Stimulated activated CD8-positive, alpha-beta memory T cell treated with anti-CD3 and anti-CD28 coated beads, Interleukin-7, amount 100 ng/mL, for 48 hours (primary cell): ENCODE data around the gene MIER3.

Experiments
- DNase-seq, 2 donors: peaks; one replicate each; pipeline ENCODE4 v3.0.0-alpha.2; 2020; ENCODE audit warnings: low read depth in 1 of 2; ENCODE audit errors: extremely low read depth in 1 of 2

The MIER3 gene

GRCh38 chr5:56962286-56962685 lies 10.4 kb upstream of the MIER3 start:
- no peak for DNase-seq

DNA sequence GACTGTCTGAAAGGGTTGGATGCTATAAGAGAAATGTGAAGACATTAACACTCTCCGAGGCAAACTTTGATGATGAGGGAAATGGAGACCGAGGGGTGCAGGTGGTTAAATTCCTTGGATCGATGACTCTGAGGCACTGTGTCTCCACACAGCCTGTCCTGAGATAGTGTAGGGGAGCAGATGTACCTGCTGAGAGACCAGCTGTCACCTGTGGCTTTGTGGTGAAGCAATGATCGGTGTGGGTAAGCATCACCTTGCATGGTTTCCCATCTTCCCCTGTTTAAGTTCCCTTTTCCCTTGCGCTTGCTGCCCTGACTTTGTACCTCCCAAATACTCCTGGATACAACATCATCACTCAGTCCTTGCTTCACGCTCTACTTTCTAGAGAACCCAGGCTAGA lies 9.8 kb upstream of the MIER3 start:
- DNase-seq: no peak

- no peak for DNase-seq
Measured at GRCh38 chr5:56959326-56959725, 7.4 kb upstream of the MIER3 start.

- DNase-seq: no peak
Measured at GRCh38 chr5:56958595-56958994, 6.7 kb upstream of the MIER3 start.

DNA sequence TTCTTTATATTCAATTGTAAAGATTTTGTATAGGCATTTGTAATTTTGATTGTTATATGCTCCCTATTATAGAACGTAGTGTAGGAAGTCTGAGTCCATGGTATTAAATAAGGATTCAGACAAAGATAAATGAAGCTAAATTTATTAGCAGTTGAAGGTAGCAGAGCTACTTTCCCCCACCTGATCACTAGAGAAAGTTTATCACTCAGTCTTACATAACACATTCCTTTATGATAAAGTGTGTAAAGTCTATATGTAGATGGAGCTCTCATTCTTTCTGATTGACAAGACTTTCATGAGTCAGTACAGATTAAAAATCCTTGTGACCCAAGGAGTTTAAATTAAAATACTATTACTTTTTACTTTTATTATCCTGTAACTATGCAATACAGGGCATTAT lies 2.3 kb upstream of the MIER3 start:
- no peak for DNase-seq

DNA sequence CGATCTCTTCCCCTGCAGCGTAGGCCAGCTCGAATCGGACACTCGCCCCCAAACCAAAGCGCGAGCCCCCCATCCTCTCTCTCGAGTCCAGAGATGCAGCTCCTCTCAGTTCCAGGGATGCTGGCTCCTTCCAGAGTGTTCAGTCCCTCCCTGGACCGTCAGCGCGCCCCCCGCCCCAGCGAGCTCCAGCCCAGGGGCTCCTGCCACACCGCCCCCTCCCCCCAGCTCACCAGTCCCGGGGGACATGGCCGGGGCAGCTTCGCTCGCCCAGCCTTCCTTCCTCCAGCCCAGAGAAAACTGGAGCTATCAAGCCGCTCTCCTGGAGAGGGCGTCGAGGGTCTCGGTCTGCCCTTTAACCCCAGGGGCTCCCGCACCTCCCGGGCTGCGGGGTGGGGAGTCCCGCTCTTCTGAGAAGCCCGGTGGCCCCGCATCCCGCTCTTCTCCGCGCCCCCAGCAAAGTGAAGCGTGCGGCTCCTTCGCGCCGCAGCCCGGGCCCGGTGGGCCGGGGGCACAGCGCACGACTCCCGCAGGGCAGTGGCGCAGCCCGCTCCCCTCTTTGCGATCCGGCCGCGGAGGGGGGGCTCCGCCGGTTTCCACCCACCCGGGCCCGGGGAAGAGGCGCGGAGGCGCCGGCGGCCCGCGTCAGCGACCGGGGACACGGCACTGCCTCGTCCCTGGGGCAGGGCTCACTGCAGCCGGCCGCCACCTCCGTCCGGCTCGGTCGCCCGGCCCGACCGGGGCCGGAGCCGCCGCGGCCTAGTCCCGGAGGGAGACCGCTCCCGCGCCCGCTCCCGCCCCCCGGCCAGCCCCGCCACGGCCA lies 587 bp downstream of the MIER3 start:
- no peak for DNase-seq

DNA sequence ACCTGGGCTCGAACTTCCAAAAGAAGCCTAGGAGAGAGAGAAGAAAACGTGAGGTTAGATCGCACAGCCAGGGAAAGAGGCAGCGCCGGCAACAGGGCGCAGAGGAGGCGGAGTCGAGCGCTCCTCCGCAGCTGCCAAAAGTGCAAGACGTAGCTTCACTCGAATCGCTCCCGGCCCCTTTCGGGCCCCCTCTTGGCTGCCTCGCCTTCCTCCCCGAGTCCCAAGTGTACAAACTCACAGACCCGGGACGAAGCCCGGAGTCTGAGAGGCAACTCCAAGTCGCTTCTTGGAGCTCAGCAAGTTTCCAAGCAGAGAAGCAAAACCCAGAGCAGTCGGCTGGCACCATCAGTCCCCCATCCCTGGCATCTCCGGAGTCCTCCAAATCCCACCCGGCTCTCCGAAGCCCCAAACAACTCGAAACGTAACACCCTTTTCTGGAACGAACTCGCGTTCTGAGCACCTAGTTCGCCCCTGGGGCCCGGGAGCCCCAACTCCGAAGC lies 1.2 kb downstream of the MIER3 start:
- peak; percentile 17 to 41 for DNase-seq

DNA sequence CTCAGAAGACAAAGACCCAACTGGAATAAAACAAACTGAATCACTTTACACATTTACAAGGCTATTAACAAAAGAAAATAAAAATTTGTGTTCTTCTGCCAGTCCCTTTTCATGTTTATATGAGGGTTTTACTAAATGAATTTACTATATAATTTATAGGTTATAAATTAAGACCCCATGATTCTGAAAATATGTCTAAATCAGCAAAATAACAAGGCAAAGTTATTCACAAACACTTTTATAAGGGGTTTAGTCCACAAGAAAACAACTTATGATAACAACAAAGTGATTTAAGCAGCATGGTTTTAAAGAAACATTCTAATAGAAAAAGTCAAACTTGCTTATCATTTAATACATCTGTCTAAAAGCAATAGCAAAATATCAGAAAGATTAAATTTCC lies 4.9 kb downstream of the MIER3 start:
- DNase-seq: no peak

GRCh38 chr5:56941981-56942380 lies 9.9 kb downstream of the MIER3 start:
- no peak for DNase-seq

DNA sequence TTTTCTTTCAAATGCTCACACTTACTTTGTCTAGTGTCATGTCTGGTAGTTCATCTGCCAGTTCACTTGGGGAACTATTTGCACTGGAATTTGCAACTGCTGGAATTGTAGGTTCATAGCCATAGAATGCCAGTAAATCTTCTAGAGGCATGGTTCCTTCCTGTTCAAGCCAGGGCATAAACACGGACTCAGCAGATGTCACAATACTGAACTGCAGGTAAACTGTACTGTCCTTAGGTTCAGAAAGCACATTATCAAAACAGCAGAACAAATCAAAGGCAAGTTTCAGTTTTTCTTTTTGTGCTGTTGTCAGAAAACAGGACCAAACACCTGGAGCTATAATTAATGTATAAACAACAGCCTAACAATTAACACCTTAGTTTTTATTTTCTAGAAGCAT lies 13.1 kb downstream of the MIER3 start:
- no peak for DNase-seq

GRCh38 chr5:56934325-56934724 lies 17.6 kb downstream of the MIER3 start:
- no peak for DNase-seq

- DNase-seq: no peak
Measured at GRCh38 chr5:56922922-56923321, 29.0 kb downstream of the MIER3 start.

GRCh38 chr5:56919942-56920662 lies 31.8 kb downstream of the MIER3 start:
- DNase-seq: no peak

GRCh38 chr5:56918054-56918453 lies 33.9 kb downstream of the MIER3 start:
- DNase-seq: no peak

DNA sequence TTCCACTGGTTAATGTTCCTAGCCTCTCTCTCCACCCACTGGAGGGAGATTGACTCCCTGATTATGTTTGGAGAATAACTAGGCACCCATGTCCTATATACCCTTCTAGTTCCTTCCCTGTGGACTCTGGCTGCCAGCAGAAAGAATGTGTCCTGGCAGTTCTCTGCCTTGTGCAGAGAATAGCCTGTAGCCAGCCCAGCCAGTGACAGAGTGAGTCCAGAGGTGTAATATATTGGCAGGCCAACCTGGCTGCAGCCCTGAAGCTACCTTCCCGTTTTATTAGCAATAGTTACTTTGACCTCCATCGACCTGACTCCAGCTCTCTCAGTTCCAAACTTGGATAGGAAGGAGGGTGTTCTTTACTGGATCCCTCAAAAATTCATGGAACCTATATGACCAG lies 34.4 kb downstream of the MIER3 start:
- no peak for DNase-seq

DNA sequence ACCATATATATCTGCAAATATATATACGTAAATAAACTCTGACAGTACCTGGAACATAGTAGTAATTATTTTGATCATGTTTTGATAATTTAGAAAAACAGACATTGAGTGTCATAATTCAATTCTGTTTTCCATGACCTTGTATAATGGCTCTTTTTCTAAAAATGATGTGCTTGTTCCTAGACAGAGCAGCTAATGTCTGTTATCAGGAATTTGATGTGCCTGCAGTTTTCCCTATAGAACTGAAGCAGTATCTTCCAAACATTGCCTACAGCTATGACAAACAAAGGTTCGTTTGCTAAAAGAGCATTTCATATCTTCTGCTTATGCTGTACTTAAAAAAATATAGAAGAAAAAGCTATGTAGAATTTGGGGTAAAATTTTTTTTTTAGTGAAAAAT lies 37.2 kb downstream of the MIER3 start:
- DNase-seq: no peak

DNA sequence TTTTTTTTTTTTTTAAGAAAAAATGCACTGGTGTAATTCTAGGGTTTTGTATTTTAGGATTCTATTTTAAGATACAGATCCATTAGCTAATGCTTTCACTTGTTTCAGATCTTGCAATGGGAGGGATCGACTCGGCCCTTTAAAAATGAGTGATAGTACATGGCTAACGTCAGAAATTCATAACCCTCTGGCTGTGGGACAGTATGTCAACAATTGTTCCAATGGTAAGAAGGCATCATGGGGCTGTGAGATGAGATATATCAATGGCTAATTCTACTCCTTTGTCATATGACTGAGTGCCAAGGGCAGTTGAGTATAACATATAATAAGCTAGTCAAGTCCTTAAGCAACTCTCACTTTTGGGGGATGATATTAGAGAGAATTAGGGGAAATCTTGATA lies 38.2 kb downstream of the MIER3 start:
- no peak for DNase-seq

- peak in 1 of 2 donors; percentile 29 for DNase-seq
Measured at GRCh38 chr5:56910210-56910965, 41.5 kb downstream of the MIER3 start.

DNA sequence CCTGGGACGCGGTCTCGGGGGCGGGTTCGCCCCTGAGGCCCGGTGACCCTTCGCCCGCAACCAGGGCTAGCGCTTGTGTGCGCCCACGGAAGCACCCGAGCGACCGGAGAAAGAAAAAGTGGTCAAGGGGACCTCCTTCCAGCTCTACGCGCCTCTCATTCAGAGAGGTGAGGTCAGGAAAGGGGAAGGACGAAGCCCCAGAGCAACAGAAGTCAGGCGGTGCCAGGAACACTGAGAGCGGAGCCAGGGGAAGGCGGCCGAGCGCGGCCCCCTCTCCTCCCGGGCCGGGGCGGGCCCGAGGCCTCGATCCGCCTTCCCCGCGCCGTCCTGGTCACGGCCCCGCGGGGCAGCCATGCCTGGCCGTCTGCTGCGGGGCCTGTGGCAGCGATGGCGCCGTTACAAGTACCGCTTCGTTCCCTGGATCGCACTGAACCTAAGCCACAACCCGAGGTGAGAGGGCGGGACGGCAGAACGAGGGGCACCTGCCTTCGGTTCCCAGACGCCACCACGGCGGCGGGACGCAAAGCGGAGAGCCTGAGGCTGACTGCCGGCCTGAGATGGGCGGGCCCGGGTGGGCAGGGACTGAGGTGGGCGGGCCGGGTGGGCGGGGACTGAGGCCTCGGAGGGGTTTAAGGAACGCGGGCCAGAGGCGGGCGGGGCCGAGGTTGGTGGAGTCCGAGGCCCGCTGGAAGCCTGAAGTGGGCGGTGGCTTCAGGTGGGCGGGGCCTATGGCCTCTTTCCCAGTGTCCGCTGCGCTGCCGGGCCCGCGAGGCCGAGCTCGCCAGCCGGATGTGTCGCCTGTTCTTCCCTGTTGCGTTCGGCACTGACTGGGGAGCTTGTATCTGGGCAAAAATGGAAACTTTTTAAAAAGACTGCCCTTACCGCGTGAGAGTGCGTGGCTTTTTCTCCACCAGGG lies 42.4 kb downstream of the MIER3 start, which contains the start of gene SETD9:
Gene SETD9, plus strand, starts transcription at position 303 of the 916 bp plus-strand sequence. Its CDS starts 50 bp downstream, at position 353.
- peak; percentile 94 to 96 for DNase-seq

- no peak for DNase-seq
Measured at GRCh38 chr5:56908942-56909293, 43.0 kb downstream of the MIER3 start.
